HCT116 (cell line): Measurements from ENCODE around the gene FAM193B. TPM values are rescaled to one million over a fixed set of nuclear protein-coding genes. Genes with fewer than 3 reads are reported as not detected.

Experiments used
- ATAC-seq: fragments of 200-7000 bp; cut with Tn5 transposase; 2 replicates; pipeline ENCODE4 v1.9.1; 2020; ENCODE audit warnings: mild to moderate bottlenecking, moderate library complexity
- BruUV-seq: library from RNA; stranded (reverse); fragments of 400-500 nt; replicated peaks from 2 replicates; lab custom pipeline; 2021; lab: Mats Ljungman, UMichigan
- CTCF ChIA-PET: fragments of 300-600 bp; sonication (Branson Sonifier 250); formaldehyde crosslinking; loops from one replicate; lab custom pipeline; 2021; ENCODE audit warnings: antibody characterized with exemption; lab: Charles Lee
- POLR2A ChIA-PET: fragments of 300-600, 350-600 bp; sonication (Branson Sonifier 250); formaldehyde crosslinking; loops from one replicate; lab custom pipeline; 2021; ENCODE audit warnings: antibody characterized with exemption; lab: Charles Lee
- RAD21 ChIA-PET, 2 experiments: fragments of 300-600 bp; sonication (Branson Sonifier 250); formaldehyde crosslinking; loops; one replicate each; lab custom pipeline; 2023; ENCODE audit warnings: low total read pairs in 2 of 2; ENCODE audit not compliant: uncharacterized antibody in 2 of 2, unreplicated experiment in 2 of 2, low non-redundant PET in 1 of 2; lab: Charles Lee
- DNase-seq: peaks from one replicate; pipeline ENCODE4 v3.0.0-alpha.2; 2010; ENCODE audit warnings: low read depth, low spot score
- H2AFZ ChIP-seq: fragments of 200-600 bp; shearing (Covaris generic), sonication (generic); 2 replicates; pipeline ENCODE4 v1.6.1; 2017; ENCODE audit warnings: low read depth, mixed run types, mixed read lengths, antibody characterized with exemption, low read length; ENCODE audit not compliant: poor library complexity, severe bottlenecking
- H3K27ac ChIP-seq: 2 replicates; pipeline ENCODE4 v1.5.1; 2012; ENCODE audit warnings: low read depth, low read length
- H3K27me3 ChIP-seq: fragments of 200-600 bp; sonication (generic); 2 replicates; pipeline ENCODE4 v1.6.1; 2016; ENCODE audit warnings: mixed run types, low read length, mixed read lengths; ENCODE audit not compliant: insufficient read depth
- H3K36me3 ChIP-seq, 2 experiments: fragments of 200-500 bp in 1 of 2; fragments of 200-600 bp in 1 of 2; sonication (Bioruptor generic) in 1 of 2; sonication (generic) in 1 of 2; 2 replicates each; pipeline versions ENCODE4 v1.5.1 to v1.6.1; 2014 to 2016; ENCODE audit warnings: low read length in 2 of 2, inconsistent platforms in 1 of 2, mixed read lengths in 1 of 2, mixed run types in 1 of 2; ENCODE audit not compliant: insufficient read depth in 2 of 2, control insufficient read depth in 1 of 2
- H3K4me1 ChIP-seq, 2 experiments: fragments of 200-600 bp in 1 of 2; sonication (generic) in 1 of 2; 2 replicates each; pipeline versions ENCODE4 v1.5.1 to v1.6.1; 2012 to 2017; ENCODE audit warnings: low read length in 2 of 2, inconsistent platforms in 1 of 2, mild to moderate bottlenecking in 1 of 2, mixed read lengths in 1 of 2, mixed run types in 1 of 2, moderate library complexity in 1 of 2; ENCODE audit not compliant: insufficient read depth in 2 of 2, control insufficient read depth in 1 of 2
- H3K4me2 ChIP-seq: fragments of 200-600 bp; sonication (generic); 2 replicates; pipeline ENCODE4 v1.6.1; 2017; ENCODE audit warnings: mixed run types, low read length, mixed read lengths
- H3K4me3 ChIP-seq, 2 experiments: fragments of 200-600 bp in 1 of 2; sonication (generic) in 1 of 2; replicated peaks in 1 of 2; 2 replicates each; pipeline ENCODE4 v1.5.1; 2011 to 2016; ENCODE audit warnings: low read length in 2 of 2, control low read depth in 1 of 2, low read depth in 1 of 2, mild to moderate bottlenecking in 1 of 2, mixed read lengths in 1 of 2, mixed run types in 1 of 2
- H3K79me2 ChIP-seq: fragments of 200-600 bp; sonication (generic); 2 replicates; pipeline ENCODE4 v1.6.1; 2017; ENCODE audit warnings: mild to moderate bottlenecking, mixed run types, low read length, moderate library complexity, mixed read lengths; ENCODE audit not compliant: insufficient read depth
- H3K9ac ChIP-seq: fragments of 200-600 bp; sonication (generic); 2 replicates; pipeline ENCODE4 v1.6.1; 2016; ENCODE audit warnings: low read length, mixed read lengths
- H3K9me2 ChIP-seq: fragments of 200-600 bp; sonication (generic), shearing (Covaris generic); 2 replicates; pipeline ENCODE4 v1.6.1; 2017; ENCODE audit warnings: mixed run types, mild to moderate bottlenecking, moderate library complexity; ENCODE audit not compliant: insufficient read depth
- H3K9me3 ChIP-seq, 2 experiments: fragments of 200-500 bp in 1 of 2; fragments of 200-600 bp in 1 of 2; sonication (Bioruptor generic) in 1 of 2; sonication (generic) in 1 of 2; 2 replicates each; pipeline ENCODE4 v1.6.1; 2014 to 2017; ENCODE audit warnings: low read length in 2 of 2, mixed read lengths in 2 of 2, inconsistent platforms in 1 of 2, low read depth in 1 of 2, mild to moderate bottlenecking in 1 of 2, mixed run types in 1 of 2, moderate library complexity in 1 of 2; ENCODE audit not compliant: control insufficient read depth in 1 of 2, insufficient read depth in 1 of 2
- H4K20me1 ChIP-seq: fragments of 200-600 bp; sonication (generic), shearing (Covaris generic); 2 replicates; pipeline ENCODE4 v1.6.1; 2017; ENCODE audit warnings: mixed run types, mild to moderate bottlenecking, moderate library complexity; ENCODE audit not compliant: insufficient read depth
- EGR1 ChIP-seq: IDR thresholded peaks from 2 replicates; pipeline ENCODE4 v1.6.1; 2012; ENCODE audit warnings: low read depth
- ELF1 ChIP-seq: IDR thresholded peaks from 2 replicates; pipeline ENCODE4 v1.6.1; 2012; ENCODE audit warnings: low read depth, borderline replicate concordance
- EZH2 ChIP-seq: fragments of 200-600 bp; sonication (generic); IDR thresholded peaks from 2 replicates; pipeline ENCODE4 v1.6.1; 2017; ENCODE audit warnings: antibody characterized with exemption, mixed run types
- JUND ChIP-seq: IDR thresholded peaks from 2 replicates; pipeline ENCODE4 v1.6.1; 2012
- POLR2AphosphoS5 ChIP-seq: IDR thresholded peaks from 2 replicates; pipeline ENCODE4 v1.6.1; 2011; ENCODE audit warnings: mild to moderate bottlenecking, low read depth, low read length, moderate library complexity
- YY1 ChIP-seq: IDR thresholded peaks from 2 replicates; pipeline ENCODE4 v1.6.1; 2011; ENCODE audit warnings: low read length, low read depth, moderate library complexity, mild to moderate bottlenecking; ENCODE audit not compliant: insufficient replicate concordance; ENCODE audit errors: extremely low read depth
- intact Hi-C: fragments of 100-400 bp; cut with micrococcal nuclease; formaldehyde crosslinking; loops from 2 replicates; pipeline ENCODE4 v1.10.0; 2022
- total RNA-seq: library from RNA; stranded (reverse); gene quantifications from one replicate; pipeline ENCODE4 v1.2.1, GENCODE V29; 2021; ENCODE audit not compliant: unreplicated experiment
- TF ChIP-seq, protein P1 (sequence below): IDR thresholded peaks from 2 replicates; pipeline ENCODE4 v1.6.1; 2012
- TF ChIP-seq, protein P2 (sequence below): IDR thresholded peaks from 2 replicates; pipeline ENCODE4 v1.6.1; 2012

The FAM193B gene
- total RNA-seq, 1 experiment from 2014 or later = 54.0 TPM

DNA sequence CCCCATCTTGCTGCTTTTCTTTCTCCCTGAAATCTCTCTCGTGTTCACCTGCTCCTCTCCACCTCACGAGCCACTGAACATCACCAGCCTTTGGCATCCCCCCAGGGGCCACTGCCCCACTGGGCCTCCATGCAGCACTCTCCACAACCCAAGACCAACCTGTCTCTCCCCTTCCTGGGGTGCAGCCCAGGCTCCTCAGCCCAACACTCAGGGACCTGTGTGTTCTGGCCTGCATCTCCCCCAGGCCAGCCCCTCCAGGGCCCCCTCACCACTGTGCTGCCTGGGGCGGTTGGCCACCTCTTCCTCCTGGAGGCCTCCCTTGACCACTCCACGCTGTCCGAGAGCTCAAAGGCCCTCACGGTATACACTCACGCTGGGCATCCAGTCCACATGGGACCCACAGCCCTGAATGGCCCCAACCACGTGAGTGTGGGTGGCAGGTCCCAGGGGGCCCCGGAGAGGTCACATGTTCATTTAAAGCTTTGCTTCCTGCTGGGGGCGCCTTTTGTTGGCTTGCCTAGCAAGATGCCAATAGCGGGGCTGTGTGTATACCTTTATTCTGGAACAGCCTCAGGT lies 44.3 kb downstream of the FAM193B start:
- intact Hi-C loops = no loop called here
- no peak overlapping the region for H3K27ac ChIP-seq
- no peaks in the 10 kb centered on the region for H3K9me3 ChIP-seq
- POLR2A ChIA-PET = no interaction called here
- peaks cover 23 to 44% of the 10 kb centered on the region in 2 experiments; a peak in 3 of 4 replicates for H3K36me3 ChIP-seq
- H3K27me3 ChIP-seq = no peaks in the 10 kb centered on the region
- H3K4me3 ChIP-seq = no peak overlapping the region
- TF ChIP-seq POLR2AphosphoS5 (no peak), YY1 (no peak), EZH2 (no peak)
- TF ChIP-seq, protein P1, sequence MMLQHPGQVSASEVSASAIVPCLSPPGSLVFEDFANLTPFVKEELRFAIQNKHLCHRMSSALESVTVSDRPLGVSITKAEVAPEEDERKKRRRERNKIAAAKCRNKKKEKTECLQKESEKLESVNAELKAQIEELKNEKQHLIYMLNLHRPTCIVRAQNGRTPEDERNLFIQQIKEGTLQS = no peak
- BruUV-seq = no TSS peak
- DNase-seq (no peak), ATAC-seq (peak; percentile 21; the same call in 1 of the 2 replicates)
- peaks cover 8% of the 10 kb centered on the region; the same call in 1 of the 2 replicates for H3K79me2 ChIP-seq
- CTCF ChIA-PET = no interaction called here
- no peak overlapping the region for H2AFZ ChIP-seq
- peaks cover 0 to 1% of the 10 kb centered on the region in 2 experiments; a peak in 2 of 4 replicates for H3K4me1 ChIP-seq
- no peaks in the 10 kb centered on the region for H4K20me1 ChIP-seq
- no peaks in the 10 kb centered on the region for H3K9me2 ChIP-seq
- no peak overlapping the region for H3K9ac ChIP-seq
- no peak overlapping the region for H3K4me2 ChIP-seq
- RAD21 ChIA-PET = no interaction called here

DNA sequence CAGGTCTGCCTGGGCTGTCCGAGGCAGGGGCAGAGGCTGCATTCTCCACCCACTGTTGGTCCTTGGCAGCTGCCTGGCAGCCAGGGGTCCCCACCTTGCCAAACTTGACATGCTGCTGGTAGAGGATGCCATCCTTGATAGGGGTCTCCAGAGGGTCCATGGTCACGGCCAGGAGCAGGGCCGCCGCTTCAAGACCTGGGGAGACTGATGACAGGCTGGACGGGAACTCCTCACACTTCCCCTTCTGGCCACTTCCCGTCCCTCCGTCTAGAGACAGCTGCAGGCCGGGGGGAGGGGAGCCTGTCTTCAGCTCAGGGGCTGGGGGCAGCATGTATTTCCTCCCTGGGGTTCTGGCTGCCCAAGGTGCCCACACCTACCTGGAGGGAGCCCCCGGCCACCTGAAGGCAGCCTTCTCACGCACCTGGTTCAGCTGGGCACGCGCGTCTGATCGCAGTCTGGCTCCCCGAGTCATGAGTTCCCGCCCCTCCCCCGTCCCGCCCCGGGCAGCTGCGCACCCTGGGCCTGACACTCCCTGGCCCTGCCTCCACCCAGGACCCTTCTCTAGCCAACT lies 44.9 kb downstream of the FAM193B start, which contains the start of gene DOK3:
Gene DOK3 (minus strand): TSS at position 446 of the 571 bp plus-strand sequence. CDS start 286 bp downstream, at position 160.
- Histone ChIP-seq H3K79me2 (peaks cover 4% of the 10 kb centered on the region; the same call in 1 of the 2 replicates), H3K4me1 (no peaks in the 10 kb centered on the region), H2AFZ (no peak within 1 kb of the TSS), H3K9ac (no peak within 1 kb of the TSS), H3K27me3 (no peaks in the 10 kb centered on the region), H4K20me1 (no peaks in the 10 kb centered on the region), H3K4me3 (no peak within 1 kb of the TSS), H3K4me2 (no peak within 1 kb of the TSS), H3K27ac (no peak within 1 kb of the TSS), H3K36me3 (peaks cover 19 to 38% of the 10 kb centered on the region in 2 experiments; a peak in 3 of 4 replicates), H3K9me3 (no peaks in the 10 kb centered on the region), H3K9me2 (no peaks in the 10 kb centered on the region)
- RAD21 ChIA-PET = no interaction called here
- TF ChIP-seq, protein P2, sequence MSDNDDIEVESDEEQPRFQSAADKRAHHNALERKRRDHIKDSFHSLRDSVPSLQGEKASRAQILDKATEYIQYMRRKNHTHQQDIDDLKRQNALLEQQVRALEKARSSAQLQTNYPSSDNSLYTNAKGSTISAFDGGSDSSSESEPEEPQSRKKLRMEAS = no peak
- TF ChIP-seq EGR1 = no peak
- no peak for TF ChIP-seq JUND
- no peak for TF ChIP-seq ELF1
- no peak for DNase-seq
- CTCF ChIA-PET = interaction anchor here (0.9 kb wide), 1 partner anchor 12 kb away, joined by 3 read pairs; the partner anchor contains the start of gene PDLIM7
- intact Hi-C loops = no loop called here
- BruUV-seq = no TSS peak
- ATAC-seq = no peak
- POLR2A ChIA-PET = no interaction called here
